ENCODE data around the gene RNF130.

RNF130 gene

GRCh38 chr5:179912386-179912785 is 159.2 kb downstream of the RNF130 start:
- no peak for DNase-seq

- DNase-seq = no peak
These were observed 162.3 kb downstream of the RNF130 start for GRCh38 chr5:179909224-179909623.

GRCh38 chr5:179908528-179908927 is 163.0 kb downstream of the RNF130 start:
- DNase-seq = no peak

- peak; percentile 19 for DNase-seq
These were observed 163.8 kb downstream of the RNF130 start, which contains the start of gene TBC1D9B for GRCh38 chr5:179907556-179908324. Gene TBC1D9B, minus strand, starts transcription at chr5:179907897. Its CDS starts 76 bp downstream, at chr5:179907821.

- peak; percentile 4 for DNase-seq
These were observed 164.6 kb downstream of the RNF130 start for GRCh38 chr5:179906795-179907555.

GRCh38 chr5:179906294-179906794 is 165.2 kb downstream of the RNF130 start:
- no peak for DNase-seq

- DNase-seq = no peak
These were observed 166.4 kb downstream of the RNF130 start for GRCh38 chr5:179905161-179905560.
